MM.1S (cell line): ENCODE measurements around the gene RPGR.

ENCODE experiments used
- DNase-seq: peaks from one replicate; pipeline ENCODE4 v3.0.0-alpha.2; 2015
- H2AFZ ChIP-seq: fragments of 300-600 bp; sonication (generic); 2 replicates; pipeline ENCODE4 v1.6.0; 2016; ENCODE audit warnings: antibody characterized with exemption, low read length
- H3F3A ChIP-seq: fragments of 300-600 bp; sonication (generic); 2 replicates; pipeline ENCODE4 v1.6.1; 2016; ENCODE audit warnings: mild to moderate bottlenecking, antibody characterized with exemption, low read length, moderate library complexity, mixed read lengths; ENCODE audit not compliant: insufficient read depth
- H3K27ac ChIP-seq: fragments of 300-600 bp; sonication (generic); 2 replicates; pipeline ENCODE4 v1.5.1; 2016; ENCODE audit warnings: mild to moderate bottlenecking, low read length
- H3K27me3 ChIP-seq: fragments of 300-600 bp; sonication (generic); replicated peaks from 2 replicates; pipeline ENCODE4 v1.6.0; 2016; ENCODE audit warnings: low read length; ENCODE audit not compliant: insufficient read depth
- H3K36me3 ChIP-seq: fragments of 300-600 bp; sonication (generic); replicated peaks from 2 replicates; pipeline ENCODE4 v1.6.1; 2016; ENCODE audit warnings: mild to moderate bottlenecking, low read length, mixed read lengths; ENCODE audit not compliant: insufficient read depth
- H3K4me1 ChIP-seq: fragments of 300-600 bp; sonication (generic); 2 replicates; pipeline ENCODE4 v1.6.1; 2016; ENCODE audit warnings: low read length, mixed read lengths
- H3K4me2 ChIP-seq: fragments of 300-600 bp; sonication (generic); 2 replicates; pipeline ENCODE4 v1.6.0; 2016; ENCODE audit warnings: low read depth, low read length
- H3K4me3 ChIP-seq: fragments of 300-600 bp; sonication (generic); 2 replicates; pipeline ENCODE4 v1.5.1; 2016; ENCODE audit warnings: low read length, mixed read lengths
- H3K79me2 ChIP-seq: fragments of 300-600 bp; sonication (generic); 2 replicates; pipeline ENCODE4 v1.6.1; 2016; ENCODE audit warnings: mixed run types, low read length, mixed read lengths
- H3K9ac ChIP-seq: fragments of 300-600 bp; sonication (generic); 2 replicates; pipeline ENCODE4 v1.6.1; 2016; ENCODE audit warnings: low read length, mixed read lengths
- H3K9me2 ChIP-seq: fragments of 300-600 bp; sonication (generic); replicated peaks from 2 replicates; pipeline ENCODE4 v1.6.1; 2016; ENCODE audit warnings: mild to moderate bottlenecking, low read length, mixed read lengths; ENCODE audit not compliant: insufficient read depth
- H3K9me3 ChIP-seq: fragments of 300-600 bp; sonication (generic); replicated peaks from 2 replicates; pipeline ENCODE4 v1.6.1; 2016; ENCODE audit warnings: mild to moderate bottlenecking, low read length, mixed read lengths; ENCODE audit not compliant: insufficient read depth
- H4K20me1 ChIP-seq: fragments of 300-600 bp; sonication (generic); 2 replicates; pipeline ENCODE4 v1.6.1; 2016; ENCODE audit warnings: mild to moderate bottlenecking, low read length, moderate library complexity, mixed read lengths; ENCODE audit not compliant: insufficient read depth
- CTCF ChIP-seq: fragments of 300-600 bp; sonication (generic); IDR thresholded peaks from 2 replicates; pipeline ENCODE4 v1.5.1; 2016; ENCODE audit warnings: antibody characterized with exemption, low read length, mixed read lengths
- EZH2 ChIP-seq: fragments of 300-600 bp; sonication (generic); optimal IDR thresholded peaks from 2 replicates; pipeline ENCODE3; 2017; ENCODE audit warnings: low read depth, mild to moderate bottlenecking, antibody characterized with exemption, low read length, mixed read lengths
- EZH2phosphoT487 ChIP-seq: fragments of 300-600 bp; sonication (generic); IDR thresholded peaks from 2 replicates; pipeline ENCODE4 v1.6.1; 2018; ENCODE audit warnings: antibody characterized with exemption, low read length

RPGR gene

GRCh38 chrX:38374431-38374830 is 47.1 kb upstream of the RPGR start:
- Histone ChIP-seq H3K9me2 (no peaks in the 10 kb centered on the region), H3K4me1 (no peaks in the 10 kb centered on the region), H2AFZ (no peak overlapping the region), H3K4me3 (no peak overlapping the region), H3K27ac (no peak overlapping the region), H3K4me2 (no peak overlapping the region), H3K79me2 (no peaks in the 10 kb centered on the region), H3F3A (no peaks in the 10 kb centered on the region), H3K9ac (no peak overlapping the region), H3K9me3 (no peaks in the 10 kb centered on the region), H4K20me1 (no peaks in the 10 kb centered on the region), H3K36me3 (no peaks in the 10 kb centered on the region), H3K27me3 (no peaks in the 10 kb centered on the region)
- DNase-seq: no peak
- no peak for TF ChIP-seq CTCF
- TF ChIP-seq EZH2: no peak
- no peak for TF ChIP-seq EZH2phosphoT487

- no peaks in the 10 kb centered on the region for H3K36me3 ChIP-seq
- H3K9me2 ChIP-seq: no peaks in the 10 kb centered on the region
- no peaks in the 10 kb centered on the region for H3K27me3 ChIP-seq
- TF ChIP-seq EZH2phosphoT487 (no peak), CTCF (no peak), EZH2 (no peak)
- no peak overlapping the region for H3K9ac ChIP-seq
- H4K20me1 ChIP-seq: no peaks in the 10 kb centered on the region
- H3K27ac ChIP-seq: no peak overlapping the region
- H2AFZ ChIP-seq: no peak overlapping the region
- no peak for DNase-seq
- H3K4me3 ChIP-seq: no peak overlapping the region
- H3K4me1 ChIP-seq: no peaks in the 10 kb centered on the region
- H3F3A ChIP-seq: no peaks in the 10 kb centered on the region
- no peaks in the 10 kb centered on the region for H3K9me3 ChIP-seq
- H3K4me2 ChIP-seq: no peak overlapping the region
- no peaks in the 10 kb centered on the region for H3K79me2 ChIP-seq
These were observed 44.3 kb upstream of the RPGR start for GRCh38 chrX:38371641-38372040.

- H3K9me2 ChIP-seq: no peaks in the 10 kb centered on the region
- H2AFZ ChIP-seq: no peak overlapping the region
- no peak overlapping the region for H3K9ac ChIP-seq
- no peak overlapping the region for H3K4me2 ChIP-seq
- no peaks in the 10 kb centered on the region for H3K79me2 ChIP-seq
- H3K4me1 ChIP-seq: no peaks in the 10 kb centered on the region
- no peaks in the 10 kb centered on the region for H3K27me3 ChIP-seq
- no peak for DNase-seq
- no peaks in the 10 kb centered on the region for H3K9me3 ChIP-seq
- no peak overlapping the region for H3K27ac ChIP-seq
- H3F3A ChIP-seq: no peaks in the 10 kb centered on the region
- TF ChIP-seq EZH2phosphoT487 (no peak), CTCF (no peak), EZH2 (no peak)
- no peaks in the 10 kb centered on the region for H4K20me1 ChIP-seq
- H3K36me3 ChIP-seq: no peaks in the 10 kb centered on the region
- H3K4me3 ChIP-seq: no peak overlapping the region
These were observed 41.5 kb upstream of the RPGR start for GRCh38 chrX:38368774-38369173.
